Fibroblast of peridontal ligament (primary cell): ENCODE data around the gene NCOA3.

Experiments used
- DNase-seq: peaks from one replicate; pipeline ENCODE4 v3.0.0-alpha.2; 2010; ENCODE audit errors: extremely low read depth

The NCOA3 gene

GRCh38 chr20:47677635-47678453 is 176.2 kb downstream of the NCOA3 start:
- no peak for DNase-seq

DNA sequence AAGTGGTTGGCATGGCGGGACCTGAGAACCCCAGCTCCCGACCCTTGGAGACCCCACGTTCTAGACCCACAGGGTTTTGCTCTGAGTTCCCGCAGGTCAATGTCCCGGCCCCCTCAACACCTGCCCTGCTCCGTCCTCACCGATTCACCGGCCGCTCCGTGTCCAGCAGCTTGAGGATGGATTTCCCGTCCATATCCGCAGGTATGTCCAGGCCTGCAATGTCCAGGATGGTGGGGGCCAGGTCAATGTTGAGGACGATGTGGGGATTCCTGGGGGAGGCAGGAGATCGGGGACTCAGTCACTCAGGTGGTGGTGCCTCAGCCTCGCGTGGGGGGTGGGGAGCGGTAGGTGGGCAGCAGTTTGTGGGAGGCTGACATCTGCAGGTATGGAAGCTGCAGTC is 176.8 kb downstream of the NCOA3 start:
- no peak for DNase-seq

DNA sequence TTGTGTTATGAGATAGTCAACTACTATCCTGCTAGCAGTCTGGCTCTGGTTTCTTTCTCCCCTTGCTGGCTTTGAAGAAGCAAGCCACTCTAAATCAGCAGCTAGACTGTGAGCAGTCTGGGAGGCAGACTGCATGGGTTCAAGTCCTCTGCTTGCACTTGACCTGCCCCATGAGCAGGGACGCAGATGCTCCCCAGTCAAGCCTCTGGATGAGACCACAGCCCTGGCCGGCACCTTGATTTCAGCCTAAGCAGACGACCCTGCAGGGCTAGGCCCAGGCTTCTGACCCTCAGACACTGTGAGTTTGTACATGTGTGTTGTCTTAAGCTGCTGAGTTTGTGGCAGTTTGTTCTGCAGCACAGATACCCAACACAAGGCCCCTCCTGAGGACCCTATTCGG is 177.8 kb downstream of the NCOA3 start:
- no peak for DNase-seq

DNA sequence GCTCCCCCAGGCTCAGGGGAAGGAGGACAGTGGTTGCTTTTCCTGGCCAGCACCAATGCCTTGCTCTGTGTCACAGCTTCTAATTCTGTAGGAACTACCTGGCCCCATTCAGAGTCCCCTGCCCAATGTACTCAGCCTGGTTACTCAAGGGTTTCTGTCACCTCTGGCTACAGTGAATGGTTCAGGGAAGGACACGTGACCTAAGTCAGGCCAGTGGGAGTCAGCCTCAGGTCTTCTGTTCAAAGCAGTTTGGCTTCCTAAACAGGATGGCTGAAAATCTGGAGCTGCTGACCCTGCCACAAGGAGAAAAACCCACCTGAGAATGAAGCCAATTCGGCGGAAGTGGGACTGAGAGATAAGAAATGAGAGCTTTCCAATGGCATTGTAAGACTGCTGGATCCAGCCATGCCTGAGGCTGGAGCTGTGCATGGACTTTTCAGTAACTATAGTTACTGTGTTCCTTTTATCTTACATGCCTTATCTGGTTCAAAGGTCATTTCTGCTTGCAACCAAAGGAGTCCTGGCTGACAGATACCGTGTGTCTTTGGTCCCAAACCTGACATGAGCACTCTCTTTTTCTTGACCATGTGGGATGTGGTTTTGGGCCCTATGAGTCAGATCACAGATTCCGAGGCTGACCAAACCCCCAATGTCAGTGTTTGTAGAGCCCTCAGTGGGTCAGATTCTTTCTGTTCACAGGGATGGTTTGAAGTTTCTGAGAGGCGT is 179.3 kb downstream of the NCOA3 start:
- no peak for DNase-seq

DNA sequence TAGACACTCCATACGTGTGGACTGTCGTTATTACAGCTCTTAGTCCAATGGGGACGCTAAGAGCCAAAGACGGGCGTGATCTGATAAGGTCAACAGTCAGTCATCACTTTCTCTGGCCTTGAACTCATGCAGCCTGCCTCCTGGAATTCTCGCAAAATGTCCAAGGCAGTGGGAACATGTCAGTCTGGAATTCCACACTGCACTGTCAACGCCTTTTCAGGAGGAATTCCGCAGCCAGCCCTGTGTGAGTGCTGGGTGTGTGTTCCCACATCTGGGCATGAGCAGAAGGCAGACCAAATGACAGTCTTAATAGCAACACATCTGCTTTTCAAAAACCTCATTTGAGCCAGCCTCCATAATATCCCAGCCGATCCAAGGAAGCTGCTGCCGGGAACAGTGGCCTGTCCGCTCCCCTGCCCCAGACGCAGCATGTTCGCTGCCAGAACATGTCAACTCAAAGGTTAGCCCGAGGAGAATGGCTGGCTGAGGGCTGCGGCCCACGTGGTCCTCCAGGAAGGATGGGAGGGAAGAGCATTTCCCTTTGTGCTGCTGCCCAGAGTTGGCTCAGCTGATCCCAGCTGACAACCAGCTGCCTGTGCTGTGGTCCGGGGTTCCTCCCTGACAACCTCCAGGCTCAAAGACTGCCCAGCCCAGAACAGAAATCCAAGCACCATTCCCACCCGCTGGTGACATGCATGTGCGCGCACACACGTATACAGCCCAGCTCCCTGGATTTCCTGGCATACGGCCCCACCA is 180.5 kb downstream of the NCOA3 start:
- DNase-seq: no peak

DNA sequence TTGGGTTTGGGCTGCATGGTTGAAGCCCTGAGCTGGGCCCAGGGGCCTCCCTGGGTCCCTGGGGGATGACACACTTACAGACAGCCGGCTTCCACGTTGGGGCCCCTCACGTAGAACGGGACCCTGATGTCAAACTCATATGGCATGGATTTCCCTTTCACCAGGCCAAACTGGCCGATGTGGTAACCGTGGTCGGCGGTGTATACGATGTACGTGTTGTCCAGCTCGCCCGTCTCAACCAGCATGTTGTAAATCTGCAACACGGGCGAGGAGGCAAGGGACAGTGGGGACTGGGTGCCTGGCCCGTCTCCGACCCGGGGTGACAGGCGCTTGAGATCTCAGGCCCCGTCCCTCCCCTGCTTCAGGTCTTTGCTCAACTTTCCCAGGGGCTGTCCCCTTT is 181.2 kb downstream of the NCOA3 start:
- DNase-seq: no peak

- DNase-seq: no peak
Measured at GRCh38 chr20:47684306-47685080, 182.8 kb downstream of the NCOA3 start.

GRCh38 chr20:47686545-47686944 is 184.9 kb downstream of the NCOA3 start:
- peak; percentile 88 for DNase-seq

- no peak for DNase-seq
Measured at GRCh38 chr20:47687095-47687987, 185.7 kb downstream of the NCOA3 start.

GRCh38 chr20:47688385-47689381 is 187.0 kb downstream of the NCOA3 start:
- DNase-seq: peak; percentile 17

- no peak for DNase-seq
Measured at GRCh38 chr20:47689731-47690130, 188.0 kb downstream of the NCOA3 start.

DNA sequence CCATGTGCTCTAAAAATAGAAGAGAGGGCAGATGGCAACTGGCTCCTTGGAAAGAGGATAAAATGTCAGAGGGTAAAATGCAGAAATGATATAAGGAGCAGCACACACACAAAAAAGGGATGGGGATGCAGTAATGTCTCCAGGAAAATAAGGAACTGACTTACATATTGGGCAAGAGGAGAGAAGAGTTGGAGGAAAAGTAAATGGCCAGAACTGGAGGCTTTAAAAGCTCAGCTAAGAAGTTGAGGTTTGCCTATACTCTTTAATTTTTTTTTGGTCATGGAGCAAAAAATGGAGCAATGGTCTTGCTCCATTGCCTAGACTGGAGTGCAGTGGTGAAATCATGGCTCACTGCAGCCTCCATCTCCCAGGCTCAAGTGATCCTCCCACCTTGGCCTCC is 189.9 kb downstream of the NCOA3 start:
- DNase-seq: peak; percentile 47

DNA sequence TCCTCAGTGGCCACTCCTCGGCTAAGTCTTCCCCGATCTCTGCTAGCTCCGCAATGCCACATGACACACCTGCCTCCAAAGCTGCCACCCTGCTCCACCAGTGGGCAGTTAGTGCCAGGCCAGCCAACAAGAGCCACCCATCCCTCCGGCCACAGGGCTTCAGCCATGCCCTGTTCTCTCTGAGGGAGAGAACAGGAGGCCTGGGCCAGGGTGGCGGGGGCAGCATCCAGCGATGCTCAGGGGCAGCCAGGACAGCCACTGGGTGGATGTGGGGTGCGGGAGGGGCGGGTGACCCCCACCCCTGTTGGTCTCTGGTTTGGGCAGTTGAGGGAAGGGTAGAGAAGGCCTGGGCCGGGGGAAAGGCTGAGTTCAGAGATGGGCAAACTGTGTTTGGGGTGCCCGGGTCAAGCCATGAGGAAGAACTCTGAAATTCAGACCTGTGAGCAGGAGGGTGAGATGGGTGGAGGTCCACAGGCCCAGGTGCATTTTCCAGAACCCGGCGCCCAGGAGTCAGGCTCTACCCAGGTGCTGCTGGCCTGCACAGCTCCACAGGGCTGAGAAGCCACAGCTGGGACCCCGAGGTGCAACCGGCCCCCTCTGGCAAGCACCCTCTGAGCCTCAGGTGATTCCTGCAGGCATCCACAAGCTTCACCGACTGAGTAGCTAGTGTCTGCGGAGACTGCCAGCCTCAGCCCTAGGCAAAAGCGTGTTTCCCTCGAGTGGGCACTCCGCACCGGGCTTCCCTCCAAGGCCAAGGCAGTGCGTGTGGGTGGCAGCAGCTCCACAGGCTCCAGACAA is 192.5 kb downstream of the NCOA3 start:
- DNase-seq: no peak

DNA sequence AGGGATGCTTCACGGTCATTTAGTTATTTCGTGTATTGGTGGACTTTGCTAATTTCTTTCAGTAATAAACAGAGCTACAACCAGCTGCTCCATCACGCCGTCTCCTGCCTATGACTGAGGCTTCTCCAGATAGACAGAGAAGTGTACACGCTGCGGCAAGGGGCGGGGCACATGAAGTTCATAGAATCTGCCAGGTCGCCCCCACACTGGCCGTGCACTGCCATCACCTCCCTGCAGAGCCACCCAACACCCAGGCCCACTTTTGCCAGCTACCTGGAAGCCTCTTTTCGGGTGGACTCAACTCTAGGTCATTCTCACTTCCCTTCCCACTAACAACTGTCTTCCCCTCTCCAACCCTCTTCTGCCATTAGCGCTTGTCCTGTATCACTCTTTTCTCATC is 195.2 kb downstream of the NCOA3 start:
- no peak for DNase-seq

GRCh38 chr20:47698142-47698541 is 196.5 kb downstream of the NCOA3 start:
- no peak for DNase-seq

DNA sequence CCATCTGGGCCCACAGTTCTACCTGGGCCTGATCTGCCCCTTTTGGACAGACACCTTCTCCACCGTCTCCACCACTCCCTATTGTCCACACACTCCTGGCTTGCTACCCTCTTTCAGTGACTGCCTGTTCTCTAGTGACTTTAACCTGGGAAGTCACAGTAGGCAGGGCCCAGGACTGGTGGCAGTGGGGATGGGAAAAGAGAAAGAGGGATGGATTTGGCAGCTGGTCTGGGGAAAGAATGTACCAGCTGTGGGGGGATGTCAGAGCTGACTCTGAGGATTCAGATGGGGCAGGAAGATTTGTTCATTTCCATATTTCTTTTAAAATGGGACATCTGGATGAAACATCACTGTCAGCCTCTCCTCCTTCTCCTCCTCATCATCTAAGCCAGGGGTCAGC is 198.1 kb downstream of the NCOA3 start:
- no peak for DNase-seq

- no peak for DNase-seq
Measured at GRCh38 chr20:47700327-47700726, 198.6 kb downstream of the NCOA3 start.

DNA sequence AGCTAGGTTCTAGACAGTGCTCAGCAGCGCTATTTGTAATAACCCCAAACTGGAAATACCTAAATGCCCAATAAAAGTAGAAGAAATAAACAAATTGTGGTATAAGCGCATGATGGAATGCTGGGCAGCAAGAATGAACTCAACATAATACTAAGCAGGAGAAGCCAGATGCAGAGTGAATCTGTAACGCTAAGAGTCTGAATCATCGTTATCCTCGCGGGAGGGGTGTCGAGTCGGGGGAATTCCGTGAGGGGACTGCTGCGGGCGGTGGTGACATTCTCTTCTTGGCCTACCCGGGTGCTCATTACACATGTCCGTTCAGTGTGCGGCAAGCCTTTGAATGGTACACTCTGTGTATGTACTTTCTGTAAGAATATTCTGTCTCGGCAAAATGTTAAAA is 199.9 kb downstream of the NCOA3 start:
- DNase-seq: no peak

- peak; percentile 28 for DNase-seq
Measured at GRCh38 chr20:47703748-47704147, 202.1 kb downstream of the NCOA3 start.
